Gastrocnemius medialis (tissue), 4 donors: ENCODE measurements around the gene IFT122.

Experiments used
- CTCF ChIP-seq, 5 experiments: fragments of 450-650 bp in 3 of 5; fragments of 200-600 bp in 2 of 5; sonication (generic) in 2 of 5; IDR thresholded peaks in 4 of 5; conservative IDR thresholded peaks in 1 of 5; 1 replicate in 4 of 5; 2 replicates in 1 of 5; pipeline ENCODE4 v1.5.1; 2016 to 2019; ENCODE audit warnings: antibody characterized with exemption in 5 of 5, mild to moderate bottlenecking in 3 of 5, moderate library complexity in 3 of 5
- POLR2A ChIP-seq, 2 donors: fragments of 450-650 bp; IDR thresholded peaks; one replicate each; pipeline ENCODE4 v1.6.1; 2017; ENCODE audit warnings: antibody characterized with exemption in 2 of 2, mild to moderate bottlenecking in 2 of 2, moderate library complexity in 2 of 2

GRCh38 chr3:129524081-129524480, 84.1 kb downstream of the IFT122 start:
- TF ChIP-seq POLR2A (IDR thresholded peaks at IDR 0.05) (no peak), CTCF (IDR thresholded peaks at IDR 0.05 in 4 of 5, conservative IDR thresholded peaks at IDR 0.05 in 1 of 5) (no peak)
